ENCODE measurements around the gene DDAH1. TPM values are rescaled to one million over a fixed set of nuclear protein-coding genes. Genes with fewer than 3 reads are reported as not detected.

The DDAH1 gene
- total RNA-seq, 4 donors from 2014 or later = 8.4 to 72.8 (median 27.3) TPM

DNA sequence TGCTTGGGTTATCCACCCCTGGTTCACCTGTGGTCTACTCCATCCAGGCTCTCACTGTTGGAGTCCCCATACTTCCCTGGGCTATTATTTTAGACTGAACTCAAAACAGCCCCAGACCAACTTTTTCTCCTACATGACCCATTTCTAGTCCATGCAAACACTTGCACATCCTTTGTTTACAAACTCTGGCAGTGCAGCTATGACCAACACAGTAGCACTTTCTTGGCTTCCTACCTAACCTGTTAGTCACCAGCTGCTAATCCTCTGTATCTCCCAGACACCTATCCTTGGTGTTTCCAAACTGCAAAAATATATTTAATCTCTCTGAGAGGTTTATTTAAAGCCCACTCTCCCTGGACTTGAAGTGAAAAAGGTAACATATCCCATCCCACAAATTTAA lies 90.8 kb downstream of the DDAH1 start:
- no peak for ATAC-seq
- no peak overlapping the region for H3K4me3 ChIP-seq
- H3K36me3 ChIP-seq = no peaks in the 10 kb centered on the region
- peaks cover 0 to 14% (median 0%) of the 10 kb centered on the region in 3 donors for H3K4me1 ChIP-seq
- no peaks in the 10 kb centered on the region for H3K9me3 ChIP-seq
- H3K27ac ChIP-seq = no peak overlapping the region
- TF ChIP-seq, protein P1, sequence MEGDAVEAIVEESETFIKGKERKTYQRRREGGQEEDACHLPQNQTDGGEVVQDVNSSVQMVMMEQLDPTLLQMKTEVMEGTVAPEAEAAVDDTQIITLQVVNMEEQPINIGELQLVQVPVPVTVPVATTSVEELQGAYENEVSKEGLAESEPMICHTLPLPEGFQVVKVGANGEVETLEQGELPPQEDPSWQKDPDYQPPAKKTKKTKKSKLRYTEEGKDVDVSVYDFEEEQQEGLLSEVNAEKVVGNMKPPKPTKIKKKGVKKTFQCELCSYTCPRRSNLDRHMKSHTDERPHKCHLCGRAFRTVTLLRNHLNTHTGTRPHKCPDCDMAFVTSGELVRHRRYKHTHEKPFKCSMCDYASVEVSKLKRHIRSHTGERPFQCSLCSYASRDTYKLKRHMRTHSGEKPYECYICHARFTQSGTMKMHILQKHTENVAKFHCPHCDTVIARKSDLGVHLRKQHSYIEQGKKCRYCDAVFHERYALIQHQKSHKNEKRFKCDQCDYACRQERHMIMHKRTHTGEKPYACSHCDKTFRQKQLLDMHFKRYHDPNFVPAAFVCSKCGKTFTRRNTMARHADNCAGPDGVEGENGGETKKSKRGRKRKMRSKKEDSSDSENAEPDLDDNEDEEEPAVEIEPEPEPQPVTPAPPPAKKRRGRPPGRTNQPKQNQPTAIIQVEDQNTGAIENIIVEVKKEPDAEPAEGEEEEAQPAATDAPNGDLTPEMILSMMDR (IDR thresholded peaks at IDR 0.05) = no peak
- TF ChIP-seq POLR2AphosphoS5 (IDR thresholded peaks at IDR 0.05) = peak; percentile 51
- H3K27me3 ChIP-seq = no peaks in the 10 kb centered on the region

DNA sequence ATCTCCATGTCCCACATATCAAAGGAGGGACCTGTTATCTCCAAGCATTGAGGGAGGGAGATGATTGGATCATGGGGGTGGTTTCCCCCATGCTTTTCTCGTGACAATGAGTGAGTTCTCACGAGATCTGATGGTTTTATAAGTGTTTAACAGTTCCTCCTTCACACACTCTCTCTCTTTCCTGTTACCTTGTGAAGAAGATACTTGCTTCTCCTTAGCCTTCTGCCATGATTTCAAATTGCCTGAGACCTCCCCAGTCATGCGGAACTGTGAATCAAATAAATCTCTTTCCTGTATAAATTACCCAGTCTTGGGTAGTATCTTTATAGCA lies 91.6 kb downstream of the DDAH1 start:
- H3K27ac ChIP-seq = no peak overlapping the region
- 82 to 89% methylated on average over 2 to 3 of the region's 3 CpGs for WGBS, 2 donors (ENCODE audit: low coverage in 1 of 2)
- H3K36me3 ChIP-seq = no peaks in the 10 kb centered on the region

DNA sequence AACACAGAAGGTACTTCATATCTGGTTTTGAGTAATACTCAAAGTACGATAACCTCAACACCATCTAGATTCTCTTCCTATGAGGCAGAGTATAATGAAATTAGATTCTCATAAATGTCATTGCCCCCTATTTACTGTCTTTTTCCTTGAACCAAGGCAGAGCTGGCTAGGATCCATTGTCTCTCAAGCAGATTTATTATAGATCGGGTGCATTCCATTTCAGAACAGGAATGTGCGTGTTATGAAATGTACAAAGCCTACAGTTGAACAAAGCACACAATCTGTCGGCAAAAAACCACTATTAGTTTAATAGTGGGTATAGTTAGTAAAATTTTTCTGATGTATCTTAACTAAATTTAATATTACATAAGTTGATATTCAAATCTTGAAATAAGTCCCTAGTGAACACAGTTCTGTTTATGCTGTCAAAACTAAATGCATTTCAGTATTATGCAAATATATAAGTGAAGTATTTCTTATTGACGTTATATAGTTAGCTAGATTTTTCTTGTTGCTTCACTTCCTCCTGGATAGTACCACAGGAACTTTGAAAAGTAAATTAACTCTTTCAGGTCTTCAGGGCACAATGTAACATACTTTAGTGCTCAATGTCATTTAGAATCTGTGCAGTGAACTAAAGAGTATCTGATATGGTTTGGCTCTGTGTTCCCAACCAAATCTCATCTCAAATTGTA lies 92.1 kb downstream of the DDAH1 start:
- H3K4me1 ChIP-seq = peaks cover 0 to 14% (median 0%) of the 10 kb centered on the region in 3 donors
- H3K27ac ChIP-seq = no peak overlapping the region
- no peaks in the 10 kb centered on the region for H3K27me3 ChIP-seq
- TF ChIP-seq, protein P1 (IDR thresholded peaks at IDR 0.05) = no peak
- TF ChIP-seq POLR2A (IDR thresholded peaks at IDR 0.05) (no peak), POLR2AphosphoS5 (IDR thresholded peaks at IDR 0.05) (peak; percentile 41), EP300 (IDR thresholded peaks at IDR 0.05) (no peak)
- no peak for ATAC-seq
- no peaks in the 10 kb centered on the region for H3K36me3 ChIP-seq
- no peak overlapping the region for H3K4me3 ChIP-seq
- no peaks in the 10 kb centered on the region for H3K9me3 ChIP-seq
- WGBS, 2 donors (ENCODE audit: low coverage in 1 of 2) = 17 to 46% methylated on average over 5 of the region's 5 CpGs

More for the DNA sequence above, 91.6 kb downstream of the DDAH1 start:
- Histone ChIP-seq H3K4me1 (peaks cover 0 to 14% (median 0%) of the 10 kb centered on the region in 3 donors), H3K4me3 (no peak overlapping the region), H3K27me3 (no peaks in the 10 kb centered on the region), H3K9me3 (no peaks in the 10 kb centered on the region)
- no peak for TF ChIP-seq POLR2AphosphoS5 (IDR thresholded peaks at IDR 0.05)
- TF ChIP-seq, protein P1 (IDR thresholded peaks at IDR 0.05) = no peak
- no peak for TF ChIP-seq POLR2A (IDR thresholded peaks at IDR 0.05)
- no peak for TF ChIP-seq EP300 (IDR thresholded peaks at IDR 0.05)
- no peak for ATAC-seq

DNA sequence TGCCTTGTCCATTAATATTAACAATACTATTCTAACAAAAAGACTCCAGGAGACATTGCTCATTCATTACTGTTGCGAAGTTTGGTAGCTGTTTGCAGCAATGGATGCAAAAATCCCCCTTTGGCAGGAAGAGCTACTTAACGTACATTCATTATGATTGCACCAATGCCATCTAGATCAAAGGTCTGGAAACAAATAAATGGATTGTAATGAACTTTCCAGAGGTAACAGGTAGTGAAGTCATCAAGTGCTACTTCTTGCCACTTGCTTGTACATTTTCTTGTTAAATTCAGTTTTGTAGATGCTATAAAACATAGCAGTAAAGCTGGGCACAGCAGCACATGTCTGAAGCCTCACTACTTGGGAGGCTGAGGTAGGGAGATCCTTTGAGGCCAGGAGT lies 93.9 kb downstream of the DDAH1 start:
- Histone ChIP-seq H3K4me1 (peaks cover 0 to 9% (median 0%) of the 10 kb centered on the region in 3 donors), H3K27ac (no peak overlapping the region), H3K27me3 (no peaks in the 10 kb centered on the region), H3K36me3 (no peaks in the 10 kb centered on the region), H3K4me3 (no peak overlapping the region), H3K9me3 (no peaks in the 10 kb centered on the region)
- WGBS, 2 donors (ENCODE audit: low coverage in 1 of 2) = 79 to 100% methylated on average over 2 of the region's 2 CpGs
- ATAC-seq = no peak
- TF ChIP-seq POLR2AphosphoS5 (IDR thresholded peaks at IDR 0.05) (no peak), EP300 (IDR thresholded peaks at IDR 0.05) (no peak), POLR2A (IDR thresholded peaks at IDR 0.05) (no peak)
- TF ChIP-seq, protein P1 (IDR thresholded peaks at IDR 0.05) = no peak

DNA sequence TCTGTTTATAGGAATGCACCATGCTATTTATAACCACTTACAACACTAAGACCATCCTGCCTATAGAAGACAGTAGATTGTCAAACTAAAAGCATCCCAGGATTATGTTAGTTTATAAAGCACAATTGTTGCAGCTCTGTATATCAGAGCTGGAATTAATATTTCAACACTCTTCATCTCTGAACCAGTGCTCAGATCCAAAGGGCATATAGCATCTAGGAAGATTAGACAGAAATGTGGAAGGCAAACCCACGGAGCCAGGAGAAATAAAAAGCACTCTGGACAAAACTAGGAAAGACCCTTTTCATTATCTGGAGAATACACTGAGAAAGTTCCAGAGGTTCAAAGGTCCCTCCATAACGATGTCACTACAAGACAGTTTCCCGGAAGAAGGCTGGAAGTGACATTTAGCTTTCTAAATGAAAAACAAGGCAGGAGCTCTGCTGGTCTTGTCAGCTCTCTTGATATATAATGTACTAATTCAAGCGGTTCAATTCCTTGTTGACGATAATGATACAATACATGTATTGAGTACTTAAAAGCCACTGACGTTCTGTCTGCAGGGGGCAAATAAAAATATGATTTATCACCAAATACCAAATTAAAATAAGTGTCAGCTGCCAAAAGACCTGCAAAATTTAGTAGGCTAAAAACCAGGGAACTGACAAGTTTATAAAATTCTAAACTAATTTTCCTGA lies 96.7 kb downstream of the DDAH1 start:
- TF ChIP-seq POLR2AphosphoS5 (IDR thresholded peaks at IDR 0.05) = no peak
- TF ChIP-seq, protein P1 (IDR thresholded peaks at IDR 0.05) = no peak
- no peak for TF ChIP-seq POLR2A (IDR thresholded peaks at IDR 0.05)
- TF ChIP-seq EP300 (IDR thresholded peaks at IDR 0.05) = no peak
- no peak for ATAC-seq
- Histone ChIP-seq H3K4me3 (no peak overlapping the region), H3K4me1 (no peaks in the 10 kb centered on the region), H3K27ac (no peak overlapping the region), H3K27me3 (no peaks in the 10 kb centered on the region), H3K9me3 (no peaks in the 10 kb centered on the region), H3K36me3 (no peaks in the 10 kb centered on the region)
- WGBS, 2 donors (ENCODE audit: low coverage in 1 of 2) = 62 to 72% methylated on average over 6 of the region's 6 CpGs

Data from gastroesophageal sphincter (tissue), 4 donors.